Medulla oblongata (tissue), 1 donor: ENCODE results near the gene SLC2A14.
A peak's percentile ranks its signal among the peaks of the same experiment; 100 is the strongest.
"Not testable (repeated sequence)": the region's sequence is repeated elsewhere in the genome, so short reads cannot be mapped to it uniquely, and the experiment has no call there.

Experiments
- DNase-seq: peaks from one replicate; pipeline ENCODE4 v3.0.0-alpha.2; 2015; ENCODE audit errors: extremely low spot score

SLC2A14 gene

DNA sequence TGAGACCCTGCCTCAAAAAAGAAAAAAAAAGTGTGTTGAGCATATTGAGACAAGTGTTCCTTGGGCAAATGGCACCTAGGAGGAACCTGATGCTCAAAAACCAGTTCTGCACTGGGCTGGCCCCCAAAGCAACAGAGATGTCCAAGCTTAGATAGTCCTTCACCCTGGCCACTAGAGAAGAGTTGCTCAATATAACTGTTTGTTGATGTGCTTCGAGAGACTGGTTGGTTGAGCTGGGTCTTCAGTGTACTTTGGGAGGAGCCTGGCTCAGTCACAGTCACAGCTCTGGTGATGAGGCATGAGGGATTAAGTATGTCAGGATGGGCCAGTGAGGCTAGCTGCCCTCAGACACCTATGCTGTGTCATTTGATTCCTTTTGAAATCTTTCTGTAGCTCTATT is 38.0 kb downstream of the SLC2A14 start:
- no peak for DNase-seq

- DNase-seq = no peak
Observed at GRCh38 chr12:7833831-7834230, 38.9 kb downstream of the SLC2A14 start.

DNA sequence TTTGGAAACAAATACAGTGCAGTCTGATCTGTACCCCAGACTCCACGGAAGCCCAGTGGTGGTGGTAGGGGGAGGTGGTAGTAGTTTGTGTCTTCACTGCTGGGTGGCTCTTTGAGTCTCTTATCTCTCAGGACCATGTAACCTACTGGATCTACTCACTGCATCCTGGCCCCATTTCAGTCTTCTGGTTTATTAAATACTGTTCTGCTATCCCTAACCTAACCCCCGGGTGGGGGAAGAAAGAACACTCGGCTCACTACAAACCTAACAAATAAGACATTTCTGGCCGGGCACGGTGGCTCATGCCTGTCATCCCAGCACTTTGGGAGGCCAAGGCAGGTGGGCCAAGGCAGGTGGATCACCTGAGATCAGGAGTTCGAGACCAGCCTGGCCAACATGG is 39.5 kb downstream of the SLC2A14 start:
- not testable (repeated sequence) for DNase-seq

DNA sequence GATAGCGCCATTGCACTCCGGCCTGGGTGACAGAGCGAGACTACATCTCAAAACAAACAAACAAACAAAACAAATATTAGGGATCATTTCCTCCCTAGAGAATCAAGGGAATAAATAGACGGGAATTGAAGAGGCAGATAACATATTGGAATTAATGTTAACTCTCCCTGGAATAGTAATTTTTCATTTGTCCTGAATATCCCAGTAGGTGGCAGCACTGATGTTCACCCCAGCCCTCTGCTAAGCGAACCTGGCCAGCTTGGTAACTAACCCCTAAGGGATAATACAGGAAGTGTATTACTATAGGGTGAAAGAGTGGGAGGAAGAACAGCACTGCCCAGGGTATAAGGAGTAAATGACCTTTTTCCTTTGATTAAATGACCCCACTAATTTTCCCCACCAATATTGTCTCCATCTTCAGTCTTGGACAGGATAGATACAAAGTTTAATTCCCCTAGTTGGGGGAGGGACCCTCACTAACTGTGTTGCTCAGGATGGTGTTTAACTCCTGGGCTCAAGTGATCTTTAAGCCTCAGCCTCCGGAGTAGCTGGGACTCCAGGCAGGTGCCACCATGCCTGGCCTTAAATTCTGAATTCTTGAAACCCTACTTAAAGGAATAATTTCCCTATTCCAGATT is 40.5 kb downstream of the SLC2A14 start:
- DNase-seq = peak; percentile 7

DNA sequence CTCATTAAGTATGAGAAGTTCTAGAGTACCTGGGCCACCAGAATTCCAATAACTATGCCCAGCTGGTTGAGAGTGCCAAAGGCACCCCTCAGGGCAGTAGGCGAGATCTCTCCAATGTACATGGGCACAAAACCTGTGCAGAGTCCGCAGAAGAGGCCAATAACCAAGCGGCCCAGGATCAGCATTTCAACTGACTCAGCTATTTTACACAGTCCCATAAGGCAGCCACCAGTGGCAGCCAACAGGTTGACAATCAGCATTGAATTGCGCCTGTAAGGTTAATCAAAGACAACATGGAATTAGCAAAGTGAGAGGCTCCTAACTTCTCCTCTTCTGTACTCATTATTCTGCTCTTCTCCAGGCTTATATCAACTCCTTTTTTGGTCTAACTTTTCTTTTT is 43.0 kb downstream of the SLC2A14 start:
- not testable (repeated sequence) for DNase-seq

- not testable (repeated sequence) for DNase-seq
Observed at GRCh38 chr12:7825754-7826153, 47.0 kb downstream of the SLC2A14 start.

DNA sequence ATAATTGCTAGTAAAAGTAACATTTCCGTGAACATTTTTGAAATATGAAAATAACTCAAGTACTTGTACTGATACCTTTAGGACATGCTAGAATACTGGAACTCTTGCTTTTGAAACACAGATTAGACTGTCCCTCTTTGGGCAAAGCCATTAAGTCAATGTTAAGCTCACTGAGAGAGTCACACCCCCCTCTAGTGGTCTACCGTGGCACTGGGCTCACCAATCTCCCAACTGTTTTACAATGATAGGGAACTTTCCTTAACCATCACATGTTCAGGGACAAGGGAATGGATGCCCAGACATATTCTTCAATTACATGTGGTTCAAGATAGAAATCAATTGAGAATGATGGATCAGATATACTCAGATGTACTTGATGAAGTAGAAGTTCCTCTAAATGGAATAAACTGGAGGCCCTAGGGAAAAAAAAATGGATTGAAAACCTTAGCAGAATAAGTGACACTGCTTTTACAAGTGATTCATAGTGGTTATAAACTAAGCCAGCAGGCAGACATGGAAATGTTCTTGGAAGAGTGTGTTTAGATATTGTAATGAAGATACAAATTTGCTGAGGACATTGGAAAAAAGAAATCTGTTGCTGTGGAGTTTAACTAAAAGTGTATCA is 65.7 kb downstream of the SLC2A14 start:
- DNase-seq = peak; percentile 78

GRCh38 chr12:7806319-7806718 is 66.4 kb downstream of the SLC2A14 start:
- not testable (repeated sequence) for DNase-seq

- no peak for DNase-seq
Observed at GRCh38 chr12:7801460-7801859, 71.3 kb downstream of the SLC2A14 start.

- DNase-seq = not testable (repeated sequence)
Observed at GRCh38 chr12:7798750-7799308, 73.9 kb downstream of the SLC2A14 start.

- DNase-seq = no peak
Observed at GRCh38 chr12:7797698-7798398, 74.9 kb downstream of the SLC2A14 start.

DNA sequence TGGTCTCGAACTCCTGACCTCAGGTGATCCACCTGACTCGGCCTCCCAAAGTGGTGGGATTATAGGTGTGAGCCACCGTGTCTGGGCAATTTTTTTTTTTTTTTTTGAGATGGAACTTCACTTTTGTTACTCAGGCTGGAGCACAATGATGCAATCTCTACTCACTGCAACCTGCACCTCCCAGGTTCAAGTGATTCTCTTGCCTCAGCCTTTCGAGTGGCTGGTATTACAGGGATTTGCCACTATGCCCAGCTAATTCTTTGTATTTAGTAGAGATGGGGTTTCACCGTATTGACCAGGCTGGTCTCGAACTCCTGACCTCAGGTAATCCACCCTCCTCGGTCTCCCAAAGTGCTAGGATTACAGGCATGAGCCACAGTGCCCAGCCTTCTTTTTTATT is 75.4 kb downstream of the SLC2A14 start:
- DNase-seq = not testable (repeated sequence)

DNA sequence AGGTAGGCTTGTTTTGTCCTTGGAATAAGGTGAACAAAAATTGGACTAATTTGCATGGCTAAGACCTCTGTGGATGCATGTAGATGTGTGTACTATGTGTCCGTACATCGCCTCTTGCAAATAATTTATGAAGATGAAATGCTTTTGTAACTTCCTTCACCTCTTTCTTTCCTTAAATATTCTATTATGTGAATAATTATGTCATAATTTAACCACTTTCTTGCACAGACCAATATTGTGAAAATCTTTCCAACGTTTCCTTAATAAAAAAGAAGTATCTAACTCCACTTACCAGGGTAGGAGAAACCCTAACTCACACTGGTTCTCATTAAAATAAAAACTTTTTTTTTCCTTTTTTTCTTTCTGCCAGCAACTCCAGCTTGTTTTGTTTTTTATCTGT is 79.5 kb downstream of the SLC2A14 start:
- DNase-seq = no peak

DNA sequence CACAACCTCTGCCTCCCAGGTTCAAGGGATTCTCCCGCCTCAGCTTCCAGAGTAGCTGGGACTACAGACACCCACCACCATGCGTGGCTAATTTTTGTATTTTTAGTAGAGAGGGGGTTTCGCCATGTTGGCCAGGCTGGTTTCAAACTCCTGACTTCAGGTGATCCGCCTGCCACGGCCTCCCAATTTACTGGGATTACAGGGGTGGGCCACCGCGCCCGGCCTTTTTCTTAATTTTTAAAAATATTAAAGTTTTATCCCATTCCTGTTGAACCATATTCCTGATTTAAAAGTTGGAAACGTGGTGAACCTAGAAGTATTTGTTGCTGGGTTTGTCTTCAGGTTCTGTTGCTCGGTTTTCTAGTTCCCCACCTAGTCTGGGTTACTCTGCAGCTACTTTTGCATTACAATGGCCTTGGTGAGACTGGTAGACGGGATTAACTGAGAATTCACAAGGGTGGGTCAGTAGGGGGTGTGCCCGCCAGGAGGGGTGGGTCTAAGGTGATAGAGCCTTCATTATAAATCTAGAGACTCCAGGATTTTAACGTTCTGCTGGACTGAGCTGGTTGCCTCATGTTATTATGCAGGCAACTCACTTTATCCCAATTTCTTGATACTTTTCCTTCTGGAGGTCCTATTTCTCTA is 83.7 kb downstream of the SLC2A14 start, which contains the start of gene NANOG:
NANOG (plus strand) TSS at position 519 of the 645 bp plus-strand sequence. CDS start 213 bp downstream, outside the sequence.
- DNase-seq = not testable (repeated sequence)

- no peak for DNase-seq
Observed at GRCh38 chr12:7788294-7788660, 84.4 kb downstream of the SLC2A14 start.

DNA sequence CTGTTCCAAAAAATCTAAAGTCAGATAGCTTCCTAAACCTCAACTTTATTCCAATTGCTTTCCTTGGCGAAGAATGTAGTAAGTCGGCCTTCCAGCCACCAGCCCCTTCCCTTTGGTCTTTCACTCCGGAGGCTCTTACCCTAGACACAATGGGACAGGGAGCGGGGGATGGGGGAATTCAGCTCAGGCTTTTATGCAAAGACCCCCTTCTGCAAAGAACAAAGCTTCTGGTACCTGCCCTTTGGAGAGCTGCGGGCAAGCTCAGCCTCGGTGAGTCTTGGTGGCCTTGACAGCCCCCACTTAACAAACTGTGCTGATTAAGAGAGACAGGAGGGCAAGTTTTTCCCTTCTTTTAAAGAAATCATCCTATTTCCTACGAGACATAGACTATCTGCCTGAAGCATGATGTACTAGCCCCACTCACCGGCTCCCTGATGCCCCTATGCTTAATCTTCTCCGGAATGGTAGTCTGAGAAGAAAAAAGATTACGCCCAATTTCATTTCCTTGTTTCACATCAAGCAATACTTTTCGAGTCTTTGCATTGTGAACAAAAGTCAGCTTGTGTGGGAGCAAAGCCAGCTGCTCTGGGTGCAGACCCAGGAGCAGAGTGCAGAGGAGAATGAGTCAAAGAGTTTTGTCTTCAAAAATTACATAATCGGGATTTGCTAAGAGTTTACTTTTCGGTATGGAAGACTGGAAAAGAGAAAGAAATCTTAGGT is 85.0 kb downstream of the SLC2A14 start:
- no peak for DNase-seq

DNA sequence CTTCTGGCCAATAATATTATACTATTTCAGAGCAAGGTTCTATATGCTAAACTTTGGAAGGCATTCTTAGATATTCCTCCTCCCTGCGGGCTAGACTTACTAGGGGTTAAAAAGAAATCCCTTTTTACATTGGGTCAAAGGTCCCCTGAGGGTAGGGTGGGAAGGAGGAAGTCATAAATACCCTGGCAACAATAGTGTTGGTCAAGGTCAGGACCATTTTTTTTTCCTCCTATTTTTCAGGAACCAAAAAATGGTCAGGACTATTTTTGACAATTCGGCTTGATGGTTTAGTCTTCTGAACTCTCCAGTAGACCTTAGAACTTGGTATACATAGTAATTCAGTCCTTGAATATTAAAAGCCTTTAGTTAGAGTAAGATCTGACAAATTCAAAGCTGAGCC is 88.0 kb downstream of the SLC2A14 start:
- DNase-seq = no peak

DNA sequence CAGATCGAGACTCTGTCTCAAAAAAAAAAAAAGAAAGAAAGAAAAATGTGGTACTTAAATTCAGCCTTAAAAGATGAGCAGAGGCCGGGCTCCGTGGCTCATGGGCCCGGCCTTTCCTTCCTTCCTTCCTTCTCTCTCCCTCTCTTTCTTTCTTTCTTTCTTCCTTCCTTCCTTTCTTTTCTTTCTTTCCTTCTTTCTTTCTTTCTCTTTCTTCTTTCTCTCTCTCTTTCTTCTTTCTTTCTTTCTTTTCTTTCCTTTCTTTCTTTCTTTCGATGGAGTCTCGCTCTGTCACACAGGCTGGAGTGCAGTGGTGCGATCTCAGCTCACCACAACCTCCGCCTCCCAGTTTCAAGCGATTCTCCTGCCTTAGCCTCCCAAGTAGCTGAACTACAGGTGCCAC is 89.3 kb downstream of the SLC2A14 start:
- not testable (repeated sequence) for DNase-seq

DNA sequence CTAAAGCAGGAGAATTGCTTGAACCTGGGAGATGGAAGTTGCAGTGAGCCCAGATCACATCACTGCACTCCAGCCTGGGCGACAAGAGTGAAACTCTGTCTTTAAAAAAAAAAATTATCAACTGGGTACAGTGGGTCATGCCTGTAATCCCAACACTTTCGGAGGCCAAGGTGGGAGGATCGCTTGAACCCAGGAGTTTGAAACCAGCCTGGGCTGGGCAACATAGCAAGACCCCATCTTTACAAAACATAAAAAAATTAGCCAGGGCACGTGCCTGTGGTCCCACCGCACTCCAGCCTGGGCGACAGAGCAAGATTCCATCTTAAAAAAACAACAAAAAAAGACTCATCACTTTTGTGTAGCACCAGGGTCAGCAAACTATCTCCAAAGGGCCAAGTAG is 90.7 kb downstream of the SLC2A14 start:
- DNase-seq = no peak

- no peak for DNase-seq
Observed at GRCh38 chr12:7781274-7781673, 91.4 kb downstream of the SLC2A14 start.

- DNase-seq = no peak
Observed at GRCh38 chr12:7769999-7770398, 102.7 kb downstream of the SLC2A14 start.
